Fibroblast of lung (primary cell): ENCODE measurements around the gene SLC35F3.

Source experiments
- EZH2 ChIP-seq: IDR thresholded peaks from 2 replicates; pipeline ENCODE4 v1.5.1; 2012; ENCODE audit warnings: low read length, control low read depth, mild to moderate bottlenecking; ENCODE audit errors: missing control alignments
- TF ChIP-seq, protein P1 (sequence below), 2 donors: IDR thresholded peaks in 1 of 2; conservative IDR thresholded peaks in 1 of 2; 1 replicate in 1 of 2; 2 replicates in 1 of 2; pipeline ENCODE4 v1.5.1; 2011 to 2012; ENCODE audit warnings: low read length in 2 of 2, control low read depth in 1 of 2, inconsistent platforms in 1 of 2, low read depth in 1 of 2, mild to moderate bottlenecking in 1 of 2

DNA sequence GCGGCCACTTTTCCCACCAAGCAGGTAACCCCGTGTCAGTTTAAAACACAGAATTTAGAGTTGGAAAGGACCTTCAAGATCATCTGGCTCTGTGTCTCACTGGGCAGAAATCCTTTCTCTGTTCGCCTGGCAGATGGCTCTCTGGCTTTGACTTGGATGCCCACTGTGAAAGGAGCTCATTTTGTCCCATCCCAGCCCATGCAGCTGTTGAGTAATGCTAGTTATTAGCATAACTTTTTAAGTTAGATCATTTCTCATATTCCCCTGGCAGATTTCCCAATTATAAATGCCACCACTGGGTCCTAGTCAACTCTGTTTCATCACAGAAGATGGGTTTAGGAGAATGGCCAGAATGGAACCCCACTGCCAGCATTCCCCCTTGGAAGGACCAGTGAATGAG lies 55.9 kb downstream of the SLC35F3 start:
- TF ChIP-seq, protein P1, sequence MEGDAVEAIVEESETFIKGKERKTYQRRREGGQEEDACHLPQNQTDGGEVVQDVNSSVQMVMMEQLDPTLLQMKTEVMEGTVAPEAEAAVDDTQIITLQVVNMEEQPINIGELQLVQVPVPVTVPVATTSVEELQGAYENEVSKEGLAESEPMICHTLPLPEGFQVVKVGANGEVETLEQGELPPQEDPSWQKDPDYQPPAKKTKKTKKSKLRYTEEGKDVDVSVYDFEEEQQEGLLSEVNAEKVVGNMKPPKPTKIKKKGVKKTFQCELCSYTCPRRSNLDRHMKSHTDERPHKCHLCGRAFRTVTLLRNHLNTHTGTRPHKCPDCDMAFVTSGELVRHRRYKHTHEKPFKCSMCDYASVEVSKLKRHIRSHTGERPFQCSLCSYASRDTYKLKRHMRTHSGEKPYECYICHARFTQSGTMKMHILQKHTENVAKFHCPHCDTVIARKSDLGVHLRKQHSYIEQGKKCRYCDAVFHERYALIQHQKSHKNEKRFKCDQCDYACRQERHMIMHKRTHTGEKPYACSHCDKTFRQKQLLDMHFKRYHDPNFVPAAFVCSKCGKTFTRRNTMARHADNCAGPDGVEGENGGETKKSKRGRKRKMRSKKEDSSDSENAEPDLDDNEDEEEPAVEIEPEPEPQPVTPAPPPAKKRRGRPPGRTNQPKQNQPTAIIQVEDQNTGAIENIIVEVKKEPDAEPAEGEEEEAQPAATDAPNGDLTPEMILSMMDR (conservative IDR thresholded peaks at IDR 0.05 in 1 of 2, IDR thresholded peaks at IDR 0.05 in 1 of 2; ENCODE audit: low read depth in 1 of 2, low read length in 2 of 2) = no peak
- no peak for TF ChIP-seq EZH2
